Fibroblast of mammary gland (primary cell): ENCODE results near the gene ZNF275.
"Not testable (repeated sequence)": the region's sequence is repeated elsewhere in the genome, so short reads cannot be mapped to it uniquely, and the experiment has no call there.

ENCODE experiments used
- DNase-seq: peaks from one replicate; pipeline ENCODE4 v3.0.0-alpha.2; 2010; ENCODE audit warnings: low read depth
- H3K4me3 ChIP-seq: 2 replicates; pipeline ENCODE4 v1.5.1; 2011; ENCODE audit warnings: low read depth, mild to moderate bottlenecking, low read length, moderate library complexity; ENCODE audit not compliant: control insufficient read depth
- CTCF ChIP-seq: conservative IDR thresholded peaks from 2 replicates; pipeline ENCODE4 v1.5.1; 2011; ENCODE audit warnings: low read depth, low read length, inconsistent platforms; ENCODE audit not compliant: control insufficient read depth, insufficient read depth

ZNF275 gene

GRCh38 chrX:153312041-153312440, 21.9 kb upstream of the ZNF275 start:
- no peak for TF ChIP-seq CTCF
- no peak for DNase-seq
- no peak overlapping the region for H3K4me3 ChIP-seq

GRCh38 chrX:153312842-153313241, 21.1 kb upstream of the ZNF275 start:
- no peak overlapping the region for H3K4me3 ChIP-seq
- DNase-seq: no peak
- no peak for TF ChIP-seq CTCF

- H3K4me3 ChIP-seq: no peak overlapping the region
- TF ChIP-seq CTCF: no peak
- no peak for DNase-seq
Measured at GRCh38 chrX:153317306-153317705, 16.6 kb upstream of the ZNF275 start.

- DNase-seq: no peak
Measured at GRCh38 chrX:153317996-153318722, 15.8 kb upstream of the ZNF275 start.

GRCh38 chrX:153318811-153319210, 15.1 kb upstream of the ZNF275 start:
- TF ChIP-seq CTCF: no peak
- no peak for DNase-seq
- H3K4me3 ChIP-seq: no peak overlapping the region

More at GRCh38 chrX:153317996-153318722, 15.8 kb upstream of the ZNF275 start:
- TF ChIP-seq CTCF: no peak
- no peak overlapping the region for H3K4me3 ChIP-seq

GRCh38 chrX:153319295-153320046, 14.5 kb upstream of the ZNF275 start:
- TF ChIP-seq CTCF: no peak
- H3K4me3 ChIP-seq: no peak overlapping the region
- DNase-seq: no peak

- DNase-seq, H3K4me3 ChIP-seq: not testable (repeated sequence)
Measured at GRCh38 chrX:153320047-153320443, 13.9 kb upstream of the ZNF275 start.
